Mononuclear cell (primary cell): ENCODE results near the gene TTYH2. TPM values are rescaled to one million over a fixed set of nuclear protein-coding genes. Genes with fewer than 3 reads are reported as not detected.

Experiments
- H3K27me3 ChIP-seq: 2 replicates; pipeline ENCODE4 v1.6.0; 2011; ENCODE audit warnings: low read length, control low read depth; ENCODE audit not compliant: insufficient read depth
- H3K4me1 ChIP-seq: 2 replicates; pipeline ENCODE4 v1.5.1; 2011; ENCODE audit warnings: mild to moderate bottlenecking, low read length, control low read depth; ENCODE audit not compliant: insufficient read depth
- H3K4me3 ChIP-seq: 2 replicates; pipeline ENCODE4 v1.5.1; 2011; ENCODE audit warnings: mild to moderate bottlenecking, low read length, moderate library complexity
- H3K9me3 ChIP-seq: 2 replicates; pipeline ENCODE4 v1.5.1; 2011; ENCODE audit warnings: low read depth, mild to moderate bottlenecking, control low read depth, low read length
- total RNA-seq: library from RNA; depleted of rRNA; stranded (reverse); fragments of >200 nt; gene quantifications from one replicate; pipeline ENCODE4 v1.2.3, GENCODE V29; 2012

The TTYH2 gene
- total RNA-seq, 1 donor: 8.5 TPM

- no peak overlapping the region for H3K4me3 ChIP-seq
- peaks cover 53% of the 10 kb centered on the region for H3K4me1 ChIP-seq
- H3K9me3 ChIP-seq: no peaks in the 10 kb centered on the region
- no peaks in the 10 kb centered on the region for H3K27me3 ChIP-seq
These were observed 4.5 kb downstream of the TTYH2 start for GRCh38 chr17:74217888-74218287.

GRCh38 chr17:74218436-74218835 is 5.1 kb downstream of the TTYH2 start:
- H3K9me3 ChIP-seq: no peaks in the 10 kb centered on the region
- H3K4me3 ChIP-seq: no peak overlapping the region
- H3K27me3 ChIP-seq: no peaks in the 10 kb centered on the region
- H3K4me1 ChIP-seq: peaks cover 53% of the 10 kb centered on the region

- Histone ChIP-seq H3K4me3 (no peak overlapping the region), H3K9me3 (no peaks in the 10 kb centered on the region), H3K27me3 (no peaks in the 10 kb centered on the region), H3K4me1 (peaks cover 43% of the 10 kb centered on the region)
These were observed 6.3 kb downstream of the TTYH2 start for GRCh38 chr17:74219576-74220133.

- no peak overlapping the region for H3K4me3 ChIP-seq
- no peaks in the 10 kb centered on the region for H3K9me3 ChIP-seq
- H3K27me3 ChIP-seq: no peaks in the 10 kb centered on the region
- H3K4me1 ChIP-seq: peaks cover 38% of the 10 kb centered on the region
These were observed 6.8 kb downstream of the TTYH2 start for GRCh38 chr17:74220219-74220618.

- Histone ChIP-seq H3K4me1 (peaks cover 28% of the 10 kb centered on the region), H3K27me3 (no peaks in the 10 kb centered on the region)
These were observed 7.8 kb downstream of the TTYH2 start for GRCh38 chr17:74220946-74221818.

DNA sequence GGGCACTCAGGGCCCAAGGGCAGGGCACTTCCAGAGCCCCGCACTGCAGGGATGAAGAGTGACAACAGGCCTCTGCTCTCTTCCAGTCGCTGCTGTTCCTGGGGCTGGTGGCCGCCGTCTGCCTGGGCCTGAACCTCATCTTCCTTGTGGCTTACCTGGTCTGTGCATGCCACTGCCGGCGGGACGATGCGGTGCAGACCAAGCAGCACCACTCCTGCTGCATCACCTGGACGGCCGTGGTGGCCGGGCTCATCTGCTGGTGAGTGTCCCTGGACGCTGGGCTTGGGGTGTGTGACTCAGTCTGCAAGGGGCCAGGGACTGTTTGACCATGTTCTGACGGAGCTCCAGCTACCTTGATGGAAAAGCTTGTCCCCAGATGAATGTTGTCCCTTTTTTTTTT is 9.0 kb downstream of the TTYH2 start:
- no peaks in the 10 kb centered on the region for H3K9me3 ChIP-seq
- H3K4me1 ChIP-seq: peaks cover 18% of the 10 kb centered on the region
- H3K27me3 ChIP-seq: no peaks in the 10 kb centered on the region
- no peak overlapping the region for H3K4me3 ChIP-seq

More at GRCh38 chr17:74220946-74221818, 7.8 kb downstream of the TTYH2 start:
- no peaks in the 10 kb centered on the region for H3K9me3 ChIP-seq
- H3K4me3 ChIP-seq: no peak overlapping the region

- Histone ChIP-seq H3K4me3 (no peak overlapping the region), H3K9me3 (no peaks in the 10 kb centered on the region), H3K27me3 (no peaks in the 10 kb centered on the region), H3K4me1 (peaks cover 16% of the 10 kb centered on the region)
These were observed 10.5 kb downstream of the TTYH2 start for GRCh38 chr17:74223901-74224300.

- Histone ChIP-seq H3K4me3 (no peak overlapping the region), H3K9me3 (no peaks in the 10 kb centered on the region), H3K27me3 (no peaks in the 10 kb centered on the region), H3K4me1 (peaks cover 5% of the 10 kb centered on the region)
These were observed 11.8 kb downstream of the TTYH2 start for GRCh38 chr17:74224959-74225725.

GRCh38 chr17:74226252-74226651 is 12.9 kb downstream of the TTYH2 start:
- Histone ChIP-seq H3K9me3 (no peaks in the 10 kb centered on the region), H3K4me1 (no peaks in the 10 kb centered on the region), H3K4me3 (no peak overlapping the region), H3K27me3 (no peaks in the 10 kb centered on the region)

DNA sequence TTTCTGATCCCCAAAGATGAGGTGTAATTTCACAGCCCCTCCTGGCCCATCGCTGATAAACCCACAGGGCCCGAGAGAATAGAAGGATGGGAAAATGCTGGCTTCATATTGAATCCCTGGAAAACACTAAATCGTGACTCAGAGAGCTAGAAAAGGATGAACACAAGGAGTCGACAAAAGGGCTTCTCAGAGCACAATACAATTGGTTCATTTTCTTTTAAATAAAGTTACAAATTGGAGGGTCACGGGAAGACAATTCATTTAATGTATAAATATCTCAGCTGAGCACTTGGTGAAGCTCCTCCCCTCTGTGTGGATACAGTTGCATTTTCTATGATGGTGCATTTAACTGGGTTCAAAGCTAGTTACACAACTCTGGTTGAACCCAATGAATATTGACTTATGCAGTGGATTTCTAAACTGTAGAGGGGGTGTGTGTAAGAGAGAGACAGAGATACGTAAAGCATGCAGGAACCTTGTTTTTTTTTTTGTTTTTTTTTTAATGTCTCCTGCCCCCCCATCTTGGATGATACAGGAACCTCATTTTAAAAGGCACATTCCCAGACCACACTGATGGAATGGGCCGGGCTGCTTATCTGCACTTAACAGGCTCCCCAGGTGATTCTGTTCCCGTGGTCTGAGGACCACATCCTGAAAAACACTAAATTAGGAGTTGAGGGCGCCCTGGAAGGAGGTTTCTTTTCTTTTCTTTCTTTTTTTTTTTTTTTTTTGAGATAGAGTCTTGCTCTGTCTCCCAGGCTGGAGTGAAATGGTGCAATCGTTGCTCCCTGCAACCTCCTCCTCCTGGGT is 14.1 kb downstream of the TTYH2 start:
- Histone ChIP-seq H3K27me3 (no peaks in the 10 kb centered on the region), H3K4me1 (no peaks in the 10 kb centered on the region), H3K4me3 (no peak overlapping the region), H3K9me3 (no peaks in the 10 kb centered on the region)

- no peak overlapping the region for H3K4me3 ChIP-seq
- H3K4me1 ChIP-seq: no peaks in the 10 kb centered on the region
- no peaks in the 10 kb centered on the region for H3K27me3 ChIP-seq
- no peaks in the 10 kb centered on the region for H3K9me3 ChIP-seq
These were observed 15.1 kb downstream of the TTYH2 start for GRCh38 chr17:74228306-74228978.

- Histone ChIP-seq H3K4me3 (no peak overlapping the region), H3K4me1 (peaks cover 19% of the 10 kb centered on the region), H3K27me3 (no peaks in the 10 kb centered on the region), H3K9me3 (no peaks in the 10 kb centered on the region)
These were observed 17.5 kb downstream of the TTYH2 start for GRCh38 chr17:74230896-74231295.

GRCh38 chr17:74231928-74232907 is 18.8 kb downstream of the TTYH2 start:
- no peaks in the 10 kb centered on the region for H3K27me3 ChIP-seq
- H3K9me3 ChIP-seq: no peaks in the 10 kb centered on the region
- peaks cover 19% of the 10 kb centered on the region for H3K4me1 ChIP-seq
- H3K4me3 ChIP-seq: no peak overlapping the region
